ENCODE data around the gene KDELR1.

GRCh38 chr19:48385461-48386087 is 5.8 kb downstream of the KDELR1 start:
- no peak for TF ChIP-seq CTCF (conservative IDR thresholded peaks at IDR 0.05; ENCODE audit: low read depth, low read length)
- no peak for TF ChIP-seq EZH2 (IDR thresholded peaks at IDR 0.05; ENCODE audit: borderline replicate concordance, low read depth, low read length, poor library complexity, severe bottlenecking)
